ENCODE measurements around the gene FOXO1. TPM values are rescaled to one million over a fixed set of nuclear protein-coding genes. Genes with fewer than 3 reads are reported as not detected.

The FOXO1 gene
- total RNA-seq, 3 donors from 2014 or later = 54.1 to 163 (median 67.2) TPM

DNA sequence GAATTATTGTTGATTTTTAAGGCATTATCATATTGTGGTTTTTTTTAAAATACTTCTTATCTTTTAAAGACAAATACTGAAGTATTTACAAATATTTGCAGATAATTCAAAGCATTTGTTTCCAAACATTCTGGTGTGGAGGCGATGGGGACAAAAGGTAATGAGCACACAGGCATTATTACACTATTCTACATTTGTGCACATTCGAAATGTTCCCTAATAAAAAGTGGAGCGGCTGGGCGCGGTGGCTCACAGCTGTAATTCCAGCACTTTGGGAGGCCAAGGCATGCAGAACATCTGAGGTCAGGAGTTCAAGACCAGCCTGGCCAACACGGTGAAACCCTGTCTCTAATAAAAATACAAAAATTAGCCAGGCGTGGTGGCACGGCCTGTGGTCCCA is 133.4 kb downstream of the FOXO1 start:
- DNase-seq (ENCODE audit: low spot score in 2 of 2) = no peak
- H3K27me3 ChIP-seq = no peaks in the 10 kb centered on the region
- H3K9me3 ChIP-seq = peaks cover 0 to 5% of the 10 kb centered on the region in 2 donors
- no peaks in the 10 kb centered on the region for H3K4me1 ChIP-seq
- intact Hi-C loops (cut with DNase I; ENCODE audit: low total_unique reads) = no loop called here
- H3K36me3 ChIP-seq = no peaks in the 10 kb centered on the region
- no peak overlapping the region for H3K27ac ChIP-seq
- no peak for TF ChIP-seq POLR2A (IDR thresholded peaks at IDR 0.05)
- TF ChIP-seq, protein P1, sequence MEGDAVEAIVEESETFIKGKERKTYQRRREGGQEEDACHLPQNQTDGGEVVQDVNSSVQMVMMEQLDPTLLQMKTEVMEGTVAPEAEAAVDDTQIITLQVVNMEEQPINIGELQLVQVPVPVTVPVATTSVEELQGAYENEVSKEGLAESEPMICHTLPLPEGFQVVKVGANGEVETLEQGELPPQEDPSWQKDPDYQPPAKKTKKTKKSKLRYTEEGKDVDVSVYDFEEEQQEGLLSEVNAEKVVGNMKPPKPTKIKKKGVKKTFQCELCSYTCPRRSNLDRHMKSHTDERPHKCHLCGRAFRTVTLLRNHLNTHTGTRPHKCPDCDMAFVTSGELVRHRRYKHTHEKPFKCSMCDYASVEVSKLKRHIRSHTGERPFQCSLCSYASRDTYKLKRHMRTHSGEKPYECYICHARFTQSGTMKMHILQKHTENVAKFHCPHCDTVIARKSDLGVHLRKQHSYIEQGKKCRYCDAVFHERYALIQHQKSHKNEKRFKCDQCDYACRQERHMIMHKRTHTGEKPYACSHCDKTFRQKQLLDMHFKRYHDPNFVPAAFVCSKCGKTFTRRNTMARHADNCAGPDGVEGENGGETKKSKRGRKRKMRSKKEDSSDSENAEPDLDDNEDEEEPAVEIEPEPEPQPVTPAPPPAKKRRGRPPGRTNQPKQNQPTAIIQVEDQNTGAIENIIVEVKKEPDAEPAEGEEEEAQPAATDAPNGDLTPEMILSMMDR (IDR thresholded peaks at IDR 0.05) = no peak
- TF ChIP-seq POLR2AphosphoS5 (IDR thresholded peaks at IDR 0.05) = no peak
- H3K4me3 ChIP-seq = no peak overlapping the region

DNA sequence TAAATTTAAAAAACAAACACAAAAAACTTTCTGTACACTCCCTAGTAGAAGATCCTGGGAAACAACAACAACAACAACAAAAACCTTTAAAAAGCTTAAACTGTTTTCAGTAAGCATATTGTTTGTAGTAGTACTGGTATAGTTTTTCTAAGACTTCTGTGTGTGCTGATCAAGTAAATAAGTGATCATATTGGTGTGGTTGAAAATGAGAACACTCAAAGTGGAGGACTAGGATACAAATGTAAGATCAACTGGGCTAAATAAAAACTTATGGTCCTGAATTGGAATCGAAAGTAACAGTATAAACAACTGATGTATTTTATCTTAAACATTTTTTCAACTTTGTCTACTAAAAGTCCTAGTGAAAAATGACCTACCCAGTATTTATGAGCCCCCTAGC is 135.5 kb downstream of the FOXO1 start:
- intact Hi-C loops (cut with DNase I; ENCODE audit: low total_unique reads) = no loop called here
- no peaks in the 10 kb centered on the region for H3K36me3 ChIP-seq
- H3K27me3 ChIP-seq = no peaks in the 10 kb centered on the region
- no peak for TF ChIP-seq POLR2A (IDR thresholded peaks at IDR 0.05)
- TF ChIP-seq, protein P1 (IDR thresholded peaks at IDR 0.05) = no peak
- no peak for TF ChIP-seq POLR2AphosphoS5 (IDR thresholded peaks at IDR 0.05)
- H3K9me3 ChIP-seq = peaks cover 10 to 17% of the 10 kb centered on the region in 2 donors
- H3K4me3 ChIP-seq = no peak overlapping the region
- no peaks in the 10 kb centered on the region for H3K4me1 ChIP-seq
- no peak overlapping the region for H3K27ac ChIP-seq
- DNase-seq (ENCODE audit: low spot score in 2 of 2) = no peak

DNA sequence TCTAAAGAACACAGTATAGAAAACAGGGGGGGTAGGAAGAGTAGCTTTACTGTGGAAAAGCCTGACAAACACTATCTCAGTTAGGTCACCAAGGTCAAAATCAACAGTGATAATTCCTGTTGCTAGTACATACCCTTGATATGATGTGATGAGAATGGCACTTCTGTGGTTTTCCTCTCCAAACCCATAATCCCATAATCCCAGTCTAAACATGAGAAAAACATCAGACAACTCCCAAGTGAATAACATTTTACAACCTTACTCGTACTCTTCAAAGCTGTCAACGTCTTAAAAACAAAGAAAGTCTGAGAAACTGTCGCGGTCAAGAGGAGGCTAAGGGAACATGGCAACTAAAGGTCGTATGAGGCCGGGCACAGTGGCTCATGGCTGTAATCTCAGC is 137.6 kb downstream of the FOXO1 start:
- peaks cover 10 to 17% of the 10 kb centered on the region in 2 donors for H3K9me3 ChIP-seq
- H3K36me3 ChIP-seq = no peaks in the 10 kb centered on the region
- no peak overlapping the region for H3K4me3 ChIP-seq
- no peaks in the 10 kb centered on the region for H3K4me1 ChIP-seq
- no peak for DNase-seq (ENCODE audit: low spot score in 2 of 2)
- H3K27me3 ChIP-seq = no peaks in the 10 kb centered on the region
- TF ChIP-seq POLR2A (IDR thresholded peaks at IDR 0.05) (no peak), POLR2AphosphoS5 (IDR thresholded peaks at IDR 0.05) (no peak)
- TF ChIP-seq, protein P1 (IDR thresholded peaks at IDR 0.05) = no peak
- H3K27ac ChIP-seq = no peak overlapping the region
- intact Hi-C loops (cut with DNase I; ENCODE audit: low total_unique reads) = no loop called here

DNA sequence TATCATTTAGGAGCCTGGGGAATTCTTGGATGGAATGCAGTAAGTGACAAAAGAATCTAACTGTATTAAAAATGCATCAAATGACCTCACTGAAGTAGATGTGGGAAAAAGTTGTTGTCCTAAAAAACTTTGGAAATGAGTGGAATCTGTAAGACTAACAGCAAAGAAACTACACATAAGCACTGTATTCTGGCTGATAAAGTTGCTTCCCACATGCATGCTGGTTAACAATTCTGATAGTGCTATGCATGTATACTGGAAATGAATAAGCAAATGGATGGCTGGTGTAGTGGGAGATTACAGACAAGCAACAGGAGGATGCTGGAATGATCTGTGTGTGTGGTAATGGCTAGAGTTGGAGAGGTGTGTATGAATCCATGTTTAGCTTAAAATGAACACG is 138.5 kb downstream of the FOXO1 start:
- no peaks in the 10 kb centered on the region for H3K36me3 ChIP-seq
- DNase-seq (ENCODE audit: low spot score in 2 of 2) = no peak
- no peak overlapping the region for H3K4me3 ChIP-seq
- H3K9me3 ChIP-seq = peaks cover 10 to 17% of the 10 kb centered on the region in 2 donors
- H3K4me1 ChIP-seq = no peaks in the 10 kb centered on the region
- H3K27ac ChIP-seq = no peak overlapping the region
- no peaks in the 10 kb centered on the region for H3K27me3 ChIP-seq
- intact Hi-C loops (cut with DNase I; ENCODE audit: low total_unique reads) = no loop called here
- no peak for TF ChIP-seq POLR2AphosphoS5 (IDR thresholded peaks at IDR 0.05)
- TF ChIP-seq, protein P1 (IDR thresholded peaks at IDR 0.05) = no peak
- no peak for TF ChIP-seq POLR2A (IDR thresholded peaks at IDR 0.05)

DNA sequence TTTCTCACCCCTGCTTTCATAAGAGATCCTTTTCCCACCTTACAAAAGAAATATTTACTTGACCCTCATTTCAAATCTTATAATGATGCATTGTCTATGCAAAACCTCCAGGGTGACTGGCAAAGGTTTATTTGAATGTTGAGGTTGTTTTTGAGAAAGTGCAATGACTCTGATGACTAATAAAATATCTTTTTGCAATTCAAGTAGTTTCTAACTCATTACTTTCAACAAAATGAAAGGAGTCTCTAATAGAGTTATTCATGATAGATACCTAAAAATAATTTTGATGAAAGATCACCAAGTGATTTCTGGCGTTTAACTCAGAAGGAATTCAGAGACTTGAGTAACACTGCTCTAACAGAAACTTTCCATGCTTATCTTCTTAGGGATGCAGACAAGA is 144.2 kb downstream of the FOXO1 start:
- TF ChIP-seq, protein P1 (IDR thresholded peaks at IDR 0.05) = no peak
- TF ChIP-seq POLR2AphosphoS5 (IDR thresholded peaks at IDR 0.05) = no peak
- no peak for TF ChIP-seq POLR2A (IDR thresholded peaks at IDR 0.05)

More for the DNA sequence above, 144.2 kb downstream of the FOXO1 start:
- intact Hi-C loops (cut with DNase I; ENCODE audit: low total_unique reads) = no loop called here
- H3K27me3 ChIP-seq = no peaks in the 10 kb centered on the region
- no peak for DNase-seq (ENCODE audit: low spot score in 2 of 2)
- H3K36me3 ChIP-seq = no peaks in the 10 kb centered on the region
- no peak overlapping the region for H3K27ac ChIP-seq
- H3K9me3 ChIP-seq = peaks cover 4 to 6% of the 10 kb centered on the region in 2 donors
- no peaks in the 10 kb centered on the region for H3K4me1 ChIP-seq
- no peak overlapping the region for H3K4me3 ChIP-seq
